ENCODE results near the gene RXFP4.

GRCh38 chr1:155910621-155911121, 30.8 kb upstream of the RXFP4 start:
- TF ChIP-seq CTCF (IDR thresholded peaks at IDR 0.05) (no peak), POLR2AphosphoS5 (IDR thresholded peaks at IDR 0.05) (no peak), POLR2A (IDR thresholded peaks at IDR 0.05) (no peak)

Measured in prostate gland (tissue), 2 donors.